IMR-90 (cell line): Measurements from ENCODE around the gene CALN1.

Source experiments
- CTCF ChIP-seq: conservative IDR thresholded peaks from 2 replicates; pipeline ENCODE4 v1.5.1; 2012; ENCODE audit warnings: mild to moderate bottlenecking, low read depth, low read length, improper control_type of control experiment
- MAFK ChIP-seq: IDR thresholded peaks from 2 replicates; pipeline ENCODE4 v1.6.1; 2012; ENCODE audit warnings: low read depth, low read length, improper control_type of control experiment
- POLR2A ChIP-seq: IDR thresholded peaks from 2 replicates; pipeline ENCODE4 v1.6.1; 2012; ENCODE audit warnings: mild to moderate bottlenecking, low read depth, low read length
- SMC3 ChIP-seq: fragments of 150-350 bp; IDR thresholded peaks from 2 replicates; pipeline ENCODE4 v1.6.1; 2016; ENCODE audit warnings: low read depth, mild to moderate bottlenecking, antibody characterized with exemption, low read length, moderate library complexity
- TF ChIP-seq, protein P1 (sequence below): fragments of 150-350 bp; IDR thresholded peaks from 2 replicates; pipeline ENCODE4 v1.6.1; 2017; ENCODE audit warnings: mild to moderate bottlenecking, antibody characterized with exemption, low read length, low read depth

DNA sequence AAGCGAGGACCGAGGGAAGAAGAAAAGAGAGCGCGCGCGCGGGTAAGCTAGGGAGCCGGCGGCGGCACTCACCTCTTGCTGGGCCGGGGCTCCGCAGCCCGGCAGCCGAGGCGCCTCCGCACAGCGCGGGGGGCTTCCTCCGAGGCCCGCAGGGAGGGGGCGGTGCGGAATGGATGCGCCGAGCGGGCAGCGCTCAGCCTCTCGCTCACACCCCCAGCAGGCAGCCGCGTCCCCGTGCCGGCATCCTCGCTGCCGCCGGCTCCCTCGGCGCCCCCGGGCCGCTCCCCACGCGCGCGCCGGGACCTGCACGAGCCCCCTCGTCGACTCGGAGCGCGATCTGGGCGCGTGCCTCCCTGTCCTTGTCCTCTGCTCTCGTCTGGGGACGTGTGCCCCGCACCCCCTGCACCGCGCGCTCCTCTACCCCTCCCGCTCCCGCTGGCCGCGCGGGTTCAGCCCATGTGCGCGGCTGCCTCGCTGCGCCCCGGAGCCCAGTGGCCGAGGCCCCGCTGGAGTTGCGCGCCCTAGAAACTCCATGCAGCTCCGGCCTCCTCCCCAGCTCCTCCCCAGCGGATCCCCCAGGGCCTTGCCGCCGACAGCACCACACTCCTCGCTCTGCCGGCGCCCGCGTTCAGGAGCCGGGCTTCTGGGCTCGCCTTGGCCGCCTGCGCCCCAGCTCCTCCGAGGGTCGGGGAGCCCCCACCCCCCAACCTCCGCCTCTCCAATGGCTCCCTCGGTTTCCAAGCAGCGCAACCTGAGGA, 75.3 kb downstream of the CALN1 start:
- TF ChIP-seq POLR2A = no peak
- TF ChIP-seq SMC3 = no peak
- TF ChIP-seq CTCF = no peak
- no peak for TF ChIP-seq MAFK
- TF ChIP-seq, protein P1, sequence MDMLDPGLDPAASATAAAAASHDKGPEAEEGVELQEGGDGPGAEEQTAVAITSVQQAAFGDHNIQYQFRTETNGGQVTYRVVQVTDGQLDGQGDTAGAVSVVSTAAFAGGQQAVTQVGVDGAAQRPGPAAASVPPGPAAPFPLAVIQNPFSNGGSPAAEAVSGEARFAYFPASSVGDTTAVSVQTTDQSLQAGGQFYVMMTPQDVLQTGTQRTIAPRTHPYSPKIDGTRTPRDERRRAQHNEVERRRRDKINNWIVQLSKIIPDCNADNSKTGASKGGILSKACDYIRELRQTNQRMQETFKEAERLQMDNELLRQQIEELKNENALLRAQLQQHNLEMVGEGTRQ = no peak
